Measurements from ENCODE around the gene ACOT7. TPM values are rescaled to one million over a fixed set of nuclear protein-coding genes. Genes with fewer than 3 reads are reported as not detected.

ACOT7 gene
- total and polyA plus RNA-seq, 2 donors (not counting 1 experiment from before 2014, with no cell fraction given) = 4.2 to 4.6 TPM

- Histone ChIP-seq H3K36me3 (replicated peaks in 1 of 2; ENCODE audit: control extremely low read depth in 1 of 2, control insufficient read depth in 1 of 2, extremely low read depth in 1 of 2, insufficient read depth in 2 of 2, low read length in 1 of 2) (no peaks in the 10 kb centered on the region), H3K27me3 (replicated peaks in 1 of 4; ENCODE audit: control extremely low read depth in 1 of 4, control insufficient read depth in 3 of 4, insufficient read depth in 4 of 4, low read length in 3 of 4) (peaks cover 0 to 39% (median 3%) of the 10 kb centered on the region in 4 experiments), H3K4me3 (ENCODE audit: control extremely low read depth in 1 of 5, extremely low read depth in 1 of 5, insufficient read depth in 1 of 5, low read depth in 2 of 5, low read length in 4 of 5) (peak within 1 kb of the TSS in 4 of 5 experiments; percentile 31 to 62 (median 58)), H3K4me2 (replicated peaks; ENCODE audit: low read depth, low read length, poor library complexity, severe bottlenecking) (peak within 1 kb of the TSS; percentile 94), H3K9ac (ENCODE audit: low read length) (peak within 1 kb of the TSS; percentile 57), H3K4me1 (ENCODE audit: control insufficient read depth in 2 of 2, insufficient read depth in 2 of 2, low read length in 2 of 2) (peaks cover 9 to 11% of the 10 kb centered on the region in 2 donors), H4K20me1 (ENCODE audit: control insufficient read depth, insufficient read depth, low read length, poor library complexity, severe bottlenecking) (no peaks in the 10 kb centered on the region), H2AFZ (ENCODE audit: insufficient read depth, low read depth, low read length, poor library complexity, severe bottlenecking) (peak within 1 kb of the TSS; percentile 60), H3K9me3 (ENCODE audit: control extremely low read depth in 1 of 3, control insufficient read depth in 2 of 3, insufficient read depth in 1 of 3, low read length in 2 of 3) (peaks cover 0 to 3% (median 0%) of the 10 kb centered on the region in 3 donors), H3K79me2 (ENCODE audit: control insufficient read depth, insufficient read depth, low read length) (no peaks in the 10 kb centered on the region), H3K27ac (ENCODE audit: low read length in 2 of 2) (no peak within 1 kb of the TSS)
- peaks cover 13% of the 10 kb centered on the region for H3K4me1 Mint-ChIP-seq
- ATAC-seq (ENCODE audit: low read depth) (peak; percentile 55), DNase-seq (peak; percentile 47)
- H3K4me3 Mint-ChIP-seq = peak within 1 kb of the TSS; percentile 74
- WGBS (ENCODE audit: insufficient coverage) = 1% methylated on average over 78 of the region's 78 CpGs
- H3K9me3 Mint-ChIP-seq (ENCODE audit: insufficient read depth) = no peaks in the 10 kb centered on the region
- intact Hi-C loops (cut with micrococcal nuclease) = no loop called here
- CTCF ChIA-PET = no interaction called here
- peaks cover 11% of the 10 kb centered on the region for H3K27me3 Mint-ChIP-seq
- POLR2A ChIA-PET = no interaction called here
- TF ChIP-seq, protein P1, sequence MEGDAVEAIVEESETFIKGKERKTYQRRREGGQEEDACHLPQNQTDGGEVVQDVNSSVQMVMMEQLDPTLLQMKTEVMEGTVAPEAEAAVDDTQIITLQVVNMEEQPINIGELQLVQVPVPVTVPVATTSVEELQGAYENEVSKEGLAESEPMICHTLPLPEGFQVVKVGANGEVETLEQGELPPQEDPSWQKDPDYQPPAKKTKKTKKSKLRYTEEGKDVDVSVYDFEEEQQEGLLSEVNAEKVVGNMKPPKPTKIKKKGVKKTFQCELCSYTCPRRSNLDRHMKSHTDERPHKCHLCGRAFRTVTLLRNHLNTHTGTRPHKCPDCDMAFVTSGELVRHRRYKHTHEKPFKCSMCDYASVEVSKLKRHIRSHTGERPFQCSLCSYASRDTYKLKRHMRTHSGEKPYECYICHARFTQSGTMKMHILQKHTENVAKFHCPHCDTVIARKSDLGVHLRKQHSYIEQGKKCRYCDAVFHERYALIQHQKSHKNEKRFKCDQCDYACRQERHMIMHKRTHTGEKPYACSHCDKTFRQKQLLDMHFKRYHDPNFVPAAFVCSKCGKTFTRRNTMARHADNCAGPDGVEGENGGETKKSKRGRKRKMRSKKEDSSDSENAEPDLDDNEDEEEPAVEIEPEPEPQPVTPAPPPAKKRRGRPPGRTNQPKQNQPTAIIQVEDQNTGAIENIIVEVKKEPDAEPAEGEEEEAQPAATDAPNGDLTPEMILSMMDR (IDR thresholded peaks at IDR 0.05) = no peak
- TF ChIP-seq EZH2 (IDR thresholded peaks at IDR 0.05; ENCODE audit: borderline replicate concordance, insufficient read depth, low read depth, low read length, poor library complexity, severe bottlenecking) = no peak
- H3K27ac Mint-ChIP-seq = no peak within 1 kb of the TSS
These were observed 132.5 kb downstream of the ACOT7 start, which contains the start of gene GPR153 for GRCh38 chr1:6260961-6261614. Gene GPR153 (minus strand): TSS chr1:6261098. CDS start chr1:6254905, 6,193 bp downstream.

DNA sequence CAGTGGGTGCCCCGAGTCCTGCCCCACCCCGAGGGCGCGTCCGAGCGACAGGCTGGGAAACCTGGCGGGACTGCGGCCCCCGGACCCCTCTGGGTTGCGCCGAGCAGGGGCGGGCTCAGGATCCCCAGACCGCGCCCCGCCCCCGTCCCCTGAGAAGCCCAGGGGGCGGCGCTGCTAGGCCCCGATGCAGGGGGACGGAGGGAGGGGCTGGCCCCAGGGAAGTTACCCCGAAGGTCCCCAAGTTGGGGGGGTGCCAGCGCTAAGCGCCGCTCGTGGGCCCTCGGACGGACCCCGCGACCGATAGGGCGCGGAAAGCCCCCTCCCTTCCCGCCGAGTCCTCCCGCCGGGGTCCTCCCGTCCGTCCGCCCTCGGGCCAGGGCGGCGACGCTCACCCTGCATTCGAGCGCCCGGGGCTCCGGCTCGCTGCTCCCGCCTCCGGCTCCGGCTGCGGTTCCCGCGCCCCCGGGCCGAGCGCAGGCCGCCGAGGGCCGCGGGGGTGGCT lies 133.1 kb downstream of the ACOT7 start:
- no peak overlapping the region for H3K4me3 Mint-ChIP-seq

More for the DNA sequence above, 133.1 kb downstream of the ACOT7 start:
- TF ChIP-seq, protein P1 (IDR thresholded peaks at IDR 0.05) = no peak
- TF ChIP-seq EZH2 (IDR thresholded peaks at IDR 0.05; ENCODE audit: borderline replicate concordance, insufficient read depth, low read depth, low read length, poor library complexity, severe bottlenecking) = no peak
- Mint-ChIP-seq H3K27me3 (peaks cover 11% of the 10 kb centered on the region), H3K4me1 (peaks cover 13% of the 10 kb centered on the region), H3K27ac (no peak overlapping the region), H3K9me3 (ENCODE audit: insufficient read depth) (no peaks in the 10 kb centered on the region)
- no peaks in the 10 kb centered on the region for H4K20me1 ChIP-seq (ENCODE audit: control insufficient read depth, insufficient read depth, low read length, poor library complexity, severe bottlenecking)
- H3K4me2 ChIP-seq (replicated peaks; ENCODE audit: low read depth, low read length, poor library complexity, severe bottlenecking) = peak overlapping the region; percentile 94
- H3K36me3 ChIP-seq (replicated peaks in 1 of 2; ENCODE audit: control extremely low read depth in 1 of 2, control insufficient read depth in 1 of 2, extremely low read depth in 1 of 2, insufficient read depth in 2 of 2, low read length in 1 of 2) = no peaks in the 10 kb centered on the region
- H3K9ac ChIP-seq (ENCODE audit: low read length) = peak overlapping the region; percentile 57
- H3K27me3 ChIP-seq (replicated peaks in 1 of 4; ENCODE audit: control extremely low read depth in 1 of 4, control insufficient read depth in 3 of 4, insufficient read depth in 4 of 4, low read length in 3 of 4) = peaks cover 0 to 39% (median 3%) of the 10 kb centered on the region in 4 experiments
- H3K4me1 ChIP-seq (ENCODE audit: control insufficient read depth in 2 of 2, insufficient read depth in 2 of 2, low read length in 2 of 2) = peaks cover 9 to 11% of the 10 kb centered on the region in 2 donors
- DNase-seq = peak; percentile 47
- H3K27ac ChIP-seq (ENCODE audit: low read length in 2 of 2) = no peak overlapping the region
- WGBS (ENCODE audit: insufficient coverage) = under 1% methylated on average over 61 of the region's 61 CpGs
- ATAC-seq (ENCODE audit: low read depth) = peak; percentile 42
- intact Hi-C loops (cut with micrococcal nuclease) = no loop called here
- H3K9me3 ChIP-seq (ENCODE audit: control extremely low read depth in 1 of 3, control insufficient read depth in 2 of 3, insufficient read depth in 1 of 3, low read length in 2 of 3) = peaks cover 0 to 3% (median 0%) of the 10 kb centered on the region in 3 donors
- peak overlapping the region; percentile 60 for H2AFZ ChIP-seq (ENCODE audit: insufficient read depth, low read depth, low read length, poor library complexity, severe bottlenecking)
- no peaks in the 10 kb centered on the region for H3K79me2 ChIP-seq (ENCODE audit: control insufficient read depth, insufficient read depth, low read length)
- POLR2A ChIA-PET = no interaction called here
- peak overlapping the region in 4 of 5 experiments; percentile 31 to 62 (median 58) for H3K4me3 ChIP-seq (ENCODE audit: control extremely low read depth in 1 of 5, extremely low read depth in 1 of 5, insufficient read depth in 1 of 5, low read depth in 2 of 5, low read length in 4 of 5)
- CTCF ChIA-PET = no interaction called here
